Stimulated activated CD8-positive, alpha-beta memory T cell treated with anti-CD3 and anti-CD28 coated beads, Interleukin-7, amount 100 ng/mL, for 4 hours (primary cell): ENCODE measurements around the gene MED23.
"Not testable (repeated sequence)": the region's sequence is repeated elsewhere in the genome, so short reads cannot be mapped to it uniquely, and the experiment has no call there.

ENCODE experiments used
- DNase-seq, 2 donors: peaks; one replicate each; pipeline ENCODE4 v3.0.0-alpha.2; 2020; ENCODE audit warnings: low read depth in 2 of 2

Gene MED23

DNA sequence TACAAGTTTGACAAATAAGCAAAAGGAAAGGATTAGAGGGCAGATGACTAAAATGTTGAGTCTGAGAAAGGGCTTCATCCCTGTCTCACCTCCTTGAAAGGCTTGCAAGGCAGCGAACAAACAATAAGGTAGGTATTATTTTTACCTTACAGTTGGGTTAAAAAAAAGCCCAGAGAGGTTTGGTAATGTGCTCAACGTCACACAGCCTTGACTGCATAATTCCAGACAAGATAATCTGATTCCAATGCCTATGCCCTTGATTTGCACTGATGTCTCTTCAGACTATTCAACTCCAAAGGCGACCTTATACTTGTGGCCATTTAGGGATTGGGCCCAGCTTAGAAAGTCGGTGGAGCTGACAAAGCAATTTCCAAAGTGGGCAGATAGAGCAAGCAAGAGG, 53.4 kb downstream of the MED23 start:
- DNase-seq: no peak

DNA sequence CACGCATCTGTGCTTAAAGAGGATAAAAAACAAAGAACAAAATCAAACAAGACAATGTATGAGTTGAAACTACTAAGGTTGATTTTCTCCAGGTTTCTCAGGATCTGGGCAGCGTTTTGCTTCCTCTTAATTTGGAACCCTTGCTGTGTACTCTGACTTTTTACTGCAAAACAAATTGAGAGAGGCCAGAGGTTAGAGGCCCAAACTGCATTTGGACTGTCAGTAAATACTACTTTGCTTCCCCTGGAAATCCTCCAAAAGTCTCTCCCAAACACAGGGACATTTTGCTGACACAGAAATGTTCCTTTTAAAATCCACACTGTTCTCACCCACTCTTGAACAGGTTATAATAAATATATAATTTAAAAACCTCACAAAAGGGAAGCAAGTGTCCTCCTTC, 53.9 kb downstream of the MED23 start:
- DNase-seq: no peak

DNA sequence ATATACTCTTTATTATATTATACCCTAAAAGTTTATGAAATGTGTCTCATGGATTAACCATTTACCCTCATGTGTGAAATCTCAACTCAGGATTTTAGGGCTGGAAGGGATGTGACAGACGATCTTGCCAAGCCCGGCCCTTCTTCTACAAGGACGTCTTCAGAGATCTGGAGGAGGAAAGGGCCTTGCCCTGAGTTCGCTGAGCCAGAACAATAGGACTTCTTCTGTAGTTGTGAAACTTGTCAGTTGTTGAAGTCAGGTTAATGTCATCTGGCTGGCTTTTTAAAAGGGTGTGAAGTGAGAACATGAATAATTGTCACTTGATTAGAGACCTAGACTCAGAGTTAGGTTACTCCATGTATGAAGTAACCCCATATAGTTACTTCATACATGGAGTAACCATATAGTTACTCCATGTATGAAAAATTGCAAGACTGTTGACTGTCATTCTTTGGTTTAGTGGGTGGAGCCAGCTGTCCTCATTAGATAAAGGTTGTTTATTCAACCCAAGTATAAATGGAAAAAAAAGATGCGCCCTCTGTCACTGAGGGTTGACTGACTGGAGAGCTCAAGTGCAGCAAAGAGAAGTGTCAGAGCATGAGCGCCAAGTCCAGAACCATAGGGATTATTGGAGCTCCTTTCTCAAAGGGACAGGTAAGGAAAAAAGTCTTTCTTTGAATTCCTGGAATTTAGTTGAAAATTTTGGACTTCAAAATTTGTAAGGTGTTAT, 55.2 kb downstream of the MED23 start, which contains the start of gene ARG1:
Gene ARG1 (plus strand): TSS at position 541 of the 730 bp plus-strand sequence. CDS start 57 bp downstream, at position 598.
- DNase-seq: no peak

DNA sequence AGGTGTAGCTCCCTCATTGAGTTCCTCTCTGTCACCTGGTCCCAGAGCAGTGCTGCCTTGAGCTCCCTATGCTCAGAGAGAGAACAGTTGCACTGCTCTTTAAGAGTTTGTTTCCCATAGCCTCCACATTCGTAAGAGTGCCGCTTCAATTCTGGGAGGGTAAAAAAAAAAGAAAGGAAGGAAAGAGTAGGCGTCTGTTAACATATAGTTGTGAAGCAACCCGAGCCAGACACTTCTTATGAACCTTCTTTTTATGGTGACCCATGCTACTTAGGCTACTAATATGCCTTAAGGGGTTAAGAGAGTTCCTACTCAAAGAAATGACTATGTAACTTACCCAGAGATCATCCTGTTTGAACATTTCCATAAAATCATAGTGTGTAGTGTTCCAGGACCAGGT, 59.3 kb downstream of the MED23 start:
- DNase-seq: no peak

DNA sequence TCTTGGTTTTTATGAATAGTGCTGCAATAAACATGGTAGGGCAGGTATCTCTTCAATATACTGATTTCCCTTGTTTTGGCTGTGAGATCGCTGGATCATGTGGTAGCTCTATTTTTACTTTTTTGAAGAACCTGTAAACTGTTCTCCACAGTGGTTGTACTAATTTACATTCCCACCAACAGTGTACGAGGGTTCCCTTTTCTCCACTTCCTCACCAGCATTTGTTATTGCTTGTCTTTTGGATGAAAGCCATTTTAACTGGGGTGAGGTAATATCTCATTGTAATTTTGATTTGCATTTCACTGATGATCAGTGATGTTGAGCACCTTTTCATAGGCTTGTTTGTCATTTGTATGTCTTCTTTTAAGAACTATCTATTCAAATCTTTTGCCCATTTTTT, 63.0 kb downstream of the MED23 start:
- DNase-seq: no peak

DNA sequence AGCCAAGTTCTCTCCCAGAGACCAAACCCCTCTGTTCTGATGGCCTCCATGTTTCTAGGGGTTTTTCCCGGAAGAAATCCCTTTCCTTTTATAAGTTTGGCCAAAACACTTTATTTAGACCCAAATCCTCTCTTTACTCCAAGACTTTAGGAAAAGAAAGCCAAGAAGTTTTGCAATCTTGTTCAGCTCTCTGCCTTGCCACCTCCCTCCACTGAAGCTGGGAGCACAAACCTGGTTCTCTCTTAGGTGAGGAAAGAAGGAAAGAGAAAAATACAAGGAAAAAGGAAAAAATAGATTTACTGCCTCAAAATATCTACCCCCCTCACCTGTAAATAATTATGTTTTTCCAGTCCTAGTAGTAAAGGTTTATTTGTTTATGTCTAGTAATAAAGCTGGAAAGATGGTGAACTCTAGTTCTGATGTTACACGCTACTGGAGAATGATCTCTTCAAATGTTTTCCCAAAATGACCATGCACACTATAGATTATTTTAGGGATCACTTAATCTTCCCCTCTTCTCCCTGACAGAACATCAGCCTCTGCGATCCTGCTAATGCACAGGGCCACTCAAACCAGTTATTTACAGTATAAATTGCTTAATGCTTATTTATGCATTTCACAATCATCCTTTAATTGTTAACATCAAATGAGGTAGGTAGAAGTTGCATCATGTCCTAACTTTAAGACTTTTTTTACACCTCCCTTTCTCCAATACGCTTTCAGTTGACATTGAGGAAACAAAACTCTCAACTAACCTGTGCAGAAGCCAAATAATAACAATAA, 65.9 kb downstream of the MED23 start:
- DNase-seq: no peak

DNA sequence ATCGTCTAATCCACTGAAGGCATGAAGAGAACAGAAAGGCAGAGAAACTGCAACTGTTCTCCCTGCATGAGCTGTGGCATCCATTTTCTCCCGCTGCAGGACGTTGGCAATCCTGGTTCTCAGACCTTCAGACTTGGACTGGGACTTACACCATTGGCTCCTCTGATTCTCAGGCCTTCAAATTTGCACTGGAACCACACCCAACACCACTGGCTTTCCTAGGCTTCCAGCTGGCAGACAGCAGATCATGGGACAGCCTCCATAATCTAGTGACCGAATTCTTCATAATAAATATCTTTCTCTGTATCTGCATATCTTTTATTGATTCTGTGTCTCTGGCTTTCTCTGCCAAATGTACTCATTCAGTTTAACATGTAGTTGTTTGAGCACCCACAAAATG, 69.1 kb downstream of the MED23 start:
- DNase-seq: no peak

DNA sequence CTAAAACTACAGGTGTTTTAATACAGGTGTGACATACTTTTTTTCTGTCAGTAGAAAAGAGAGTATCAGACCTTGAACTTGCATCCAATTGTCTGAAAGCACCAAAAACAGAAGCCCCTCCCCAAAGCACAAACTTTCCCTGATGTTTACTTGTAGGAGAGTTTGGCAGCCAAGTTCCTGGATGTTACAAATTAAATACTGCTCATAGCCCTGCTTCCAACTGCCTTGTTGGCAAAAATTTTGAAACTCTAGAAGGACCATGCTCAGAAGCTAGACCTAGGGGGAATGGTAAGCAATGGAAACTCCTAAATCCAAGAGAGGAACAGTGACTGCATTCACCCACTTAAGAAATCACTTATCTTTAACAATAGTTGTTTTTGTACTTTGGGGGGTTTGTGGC, 72.0 kb downstream of the MED23 start:
- DNase-seq: no peak

DNA sequence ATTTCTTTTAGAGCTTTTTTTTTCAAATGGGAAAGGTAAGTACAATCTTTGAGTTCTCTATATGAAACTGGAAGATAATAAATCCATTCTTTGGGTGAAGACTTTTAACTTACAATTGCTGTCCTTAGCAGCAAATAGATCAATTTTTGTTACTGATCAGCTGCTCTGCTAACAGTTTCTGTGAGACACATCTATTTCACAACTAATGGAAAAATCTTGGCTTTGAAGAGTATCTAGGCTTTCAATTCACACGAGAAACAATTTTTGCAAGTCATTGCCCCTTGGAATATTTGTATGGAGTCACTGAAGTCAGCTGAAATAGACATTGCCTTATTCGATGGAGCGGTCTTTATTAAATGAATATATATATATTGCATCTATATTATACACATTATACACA, 75.5 kb downstream of the MED23 start:
- DNase-seq: no peak

DNA sequence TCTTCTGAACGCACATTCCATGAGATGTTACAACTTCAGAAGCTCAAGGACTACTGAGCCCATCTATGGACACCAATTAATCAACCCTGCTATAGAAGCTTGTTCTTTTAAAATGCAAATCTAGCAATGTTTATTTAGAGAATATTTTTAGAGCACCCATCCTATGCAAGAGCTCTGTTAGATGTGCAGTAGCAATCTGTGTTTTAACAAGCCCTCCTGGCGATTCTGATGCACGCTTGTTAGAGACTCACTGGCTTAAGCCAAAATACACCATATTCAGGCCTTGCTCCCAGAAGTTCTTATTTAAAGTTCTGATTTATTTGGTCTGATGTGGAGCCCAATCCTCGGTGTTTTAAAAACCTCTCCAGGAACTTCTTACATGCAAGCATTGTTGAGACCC, 76.1 kb downstream of the MED23 start:
- no peak for DNase-seq

DNA sequence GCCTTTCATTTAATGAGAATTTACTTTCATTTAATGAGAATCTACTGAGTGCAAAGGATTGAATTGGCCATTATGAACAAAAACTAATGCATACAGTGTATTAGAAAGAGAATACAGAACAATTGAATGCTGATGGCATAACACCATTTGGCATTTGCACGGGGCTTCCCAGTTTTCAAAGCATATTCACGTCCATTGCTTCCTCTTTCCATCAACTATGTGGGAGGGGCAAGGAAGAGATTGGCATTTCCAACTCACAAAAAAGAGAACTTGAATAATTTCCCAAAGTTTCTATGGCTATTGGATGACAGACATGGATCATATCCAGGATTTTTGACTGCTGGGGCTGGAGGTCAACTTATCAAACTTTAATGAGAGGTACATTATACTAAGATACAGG, 78.2 kb downstream of the MED23 start:
- no peak for DNase-seq

DNA sequence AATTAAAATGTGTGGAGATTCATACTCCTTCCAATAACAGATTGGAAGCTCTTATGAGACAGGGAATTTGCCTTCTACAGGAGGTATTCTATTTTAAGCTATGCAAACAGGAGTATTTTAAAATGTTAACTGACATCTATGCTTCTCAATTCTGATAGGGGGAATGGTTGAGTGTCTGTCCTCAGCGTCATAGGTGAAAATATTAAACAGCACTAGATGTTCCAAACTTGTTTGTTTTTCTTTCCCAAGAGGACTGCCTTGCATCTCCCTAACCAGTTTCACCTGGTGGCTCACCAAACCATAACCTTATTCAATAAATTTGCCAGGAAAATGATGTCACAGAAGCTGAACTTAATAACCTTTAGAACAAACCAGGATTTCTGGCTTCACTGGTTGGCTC, 79.6 kb downstream of the MED23 start:
- no peak for DNase-seq

DNA sequence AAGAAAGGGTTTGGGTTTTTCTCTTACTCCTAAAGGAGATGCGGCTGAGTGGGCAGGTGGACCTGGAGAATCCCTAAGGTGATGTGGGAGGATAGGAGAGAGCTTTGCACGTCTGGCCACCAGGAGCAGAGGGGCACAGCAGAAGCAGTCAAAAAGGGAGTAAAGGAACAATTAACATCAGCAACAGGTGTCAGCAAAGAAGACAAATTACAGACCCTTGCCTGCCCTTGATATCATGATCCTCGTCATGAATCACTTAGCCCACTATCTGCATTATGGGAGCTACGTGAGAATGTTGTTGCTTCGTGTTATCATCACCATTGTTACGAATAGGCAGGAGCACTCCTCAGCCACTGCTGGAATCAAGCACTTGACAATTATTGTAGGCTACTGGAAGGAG, 80.6 kb downstream of the MED23 start:
- no peak for DNase-seq

DNA sequence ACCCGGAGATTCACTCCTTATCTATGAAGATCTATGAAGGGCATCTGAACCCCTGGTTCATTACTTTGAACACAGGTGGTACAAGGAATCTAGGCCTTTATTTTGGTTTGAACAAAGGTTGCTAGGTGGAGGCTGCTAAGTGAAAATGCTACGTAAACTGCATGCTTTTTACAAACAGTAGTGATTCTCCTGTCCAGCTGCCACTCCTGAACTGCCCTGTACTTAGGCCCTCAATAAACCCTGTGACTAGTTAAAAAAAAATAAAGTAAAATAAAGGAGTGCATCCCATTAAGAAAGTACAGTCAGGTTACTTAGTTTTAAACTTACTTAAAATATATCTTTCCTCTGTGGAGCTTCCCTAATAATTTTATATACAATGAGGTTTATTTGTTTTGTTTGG, 82.7 kb downstream of the MED23 start:
- DNase-seq: no peak

DNA sequence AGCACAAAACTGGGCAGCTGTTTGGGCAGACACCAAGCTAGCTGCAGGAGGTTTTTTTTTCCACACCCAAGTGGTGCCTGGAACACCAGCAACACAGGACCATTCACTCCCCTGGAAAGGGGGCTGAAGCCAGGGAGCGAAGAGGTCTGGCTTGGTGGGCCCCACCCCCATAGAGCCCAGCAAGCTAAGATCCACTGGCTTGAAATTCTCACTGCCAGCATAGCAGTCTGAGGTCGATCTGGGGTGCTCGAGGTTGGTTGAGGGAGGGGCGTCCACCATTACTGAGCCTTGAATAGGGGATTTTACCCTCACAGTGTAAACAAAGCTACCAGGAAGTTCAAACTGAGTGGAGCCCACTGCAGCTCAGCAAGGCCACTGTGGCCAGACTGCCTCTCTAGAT, 89.4 kb downstream of the MED23 start:
- DNase-seq: not testable (repeated sequence)

DNA sequence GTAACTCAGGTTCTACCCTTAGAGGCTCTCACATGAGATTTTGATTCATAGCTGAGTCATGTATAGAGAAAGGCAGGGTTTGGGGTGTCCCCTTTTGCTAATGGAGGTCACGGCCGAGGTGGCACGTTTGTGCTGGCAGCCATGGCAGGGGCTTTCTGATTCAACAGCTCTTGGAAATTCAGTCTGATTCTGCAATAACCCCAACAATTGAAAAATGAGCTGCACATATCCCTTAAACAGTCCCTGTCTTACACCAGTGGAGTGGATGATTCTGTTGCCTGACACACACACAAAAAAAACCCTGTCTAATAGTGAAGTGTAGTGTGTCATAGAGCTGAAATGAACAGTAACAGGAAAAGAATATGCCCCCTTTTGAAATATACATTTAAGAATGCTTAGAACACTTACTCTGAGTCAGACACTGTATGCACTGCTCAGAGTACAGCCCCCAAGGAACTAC, 95.4 kb downstream of the MED23 start:
- peak; percentile 22 to 54 for DNase-seq

DNA sequence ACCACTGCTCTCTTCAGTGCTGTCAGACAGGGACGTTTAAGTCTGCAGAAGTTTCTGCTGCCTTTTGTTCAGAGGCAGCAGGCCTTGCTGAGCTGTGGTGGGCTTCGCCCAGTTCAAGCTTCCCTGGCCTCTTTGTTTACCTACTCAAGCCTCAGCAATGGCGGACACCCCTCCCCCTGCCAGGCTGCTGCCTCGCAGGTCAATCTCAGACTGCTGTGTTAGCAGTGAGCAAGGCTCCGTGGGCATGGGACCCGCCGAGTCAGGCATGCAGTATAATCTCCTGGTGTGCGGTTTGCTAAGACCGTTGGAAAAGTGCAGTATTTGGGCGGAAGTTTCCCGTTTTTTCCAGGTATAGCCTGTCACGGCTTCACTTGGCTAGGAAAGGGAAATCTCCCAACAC, 96.4 kb downstream of the MED23 start:
- DNase-seq: not testable (repeated sequence)

DNA sequence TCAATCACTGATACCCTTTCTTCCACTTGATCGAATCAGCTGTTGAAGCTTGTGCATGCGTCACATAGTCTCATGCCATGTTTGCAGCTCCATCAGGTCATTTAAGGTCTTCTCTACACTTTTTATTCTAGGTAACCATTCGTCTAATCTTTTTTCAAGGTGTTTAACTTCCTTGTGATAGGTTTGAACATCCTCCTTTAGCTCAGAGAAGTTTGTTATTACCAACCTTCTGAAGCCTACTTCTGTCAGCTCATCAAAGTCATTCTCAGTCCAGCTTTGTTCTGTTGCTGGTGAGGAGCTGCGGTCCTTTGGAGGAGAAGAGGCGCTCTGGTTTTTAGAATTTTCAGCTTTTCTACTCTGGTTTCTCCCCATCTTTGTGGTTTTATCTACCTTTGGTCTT, 97.1 kb downstream of the MED23 start:
- DNase-seq: not testable (repeated sequence)

DNA sequence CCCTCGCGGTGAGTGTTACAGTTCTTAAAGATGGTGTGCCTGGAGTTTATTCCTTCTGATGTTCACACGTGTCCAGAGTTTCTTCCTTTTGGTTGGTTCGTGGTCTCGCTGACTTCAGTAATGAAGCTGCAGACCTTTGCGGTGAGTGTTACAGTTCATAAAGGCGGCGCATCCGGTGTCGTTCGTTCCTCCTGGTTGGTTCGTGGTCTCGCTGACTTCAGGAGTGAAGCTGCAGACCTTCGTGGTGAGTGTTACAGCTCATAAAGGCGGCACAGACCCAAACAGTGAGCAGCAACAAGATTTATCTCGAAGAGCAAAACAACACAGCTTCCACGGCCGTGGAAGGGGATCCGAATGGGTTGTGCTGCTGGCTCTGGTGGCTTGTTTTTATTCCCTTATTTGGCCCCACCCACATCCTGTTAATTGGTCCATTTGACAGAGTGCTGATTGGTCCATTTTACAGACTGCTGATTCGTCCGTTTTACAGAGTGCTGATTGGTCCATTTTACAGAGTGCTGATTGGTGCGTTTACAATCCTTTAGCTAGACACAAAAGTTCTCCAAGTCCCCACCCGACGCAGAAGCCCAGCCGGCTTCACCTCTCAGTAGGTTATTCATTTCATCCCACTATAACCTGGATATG, 103.2 kb downstream of the MED23 start:
- no peak for DNase-seq

DNA sequence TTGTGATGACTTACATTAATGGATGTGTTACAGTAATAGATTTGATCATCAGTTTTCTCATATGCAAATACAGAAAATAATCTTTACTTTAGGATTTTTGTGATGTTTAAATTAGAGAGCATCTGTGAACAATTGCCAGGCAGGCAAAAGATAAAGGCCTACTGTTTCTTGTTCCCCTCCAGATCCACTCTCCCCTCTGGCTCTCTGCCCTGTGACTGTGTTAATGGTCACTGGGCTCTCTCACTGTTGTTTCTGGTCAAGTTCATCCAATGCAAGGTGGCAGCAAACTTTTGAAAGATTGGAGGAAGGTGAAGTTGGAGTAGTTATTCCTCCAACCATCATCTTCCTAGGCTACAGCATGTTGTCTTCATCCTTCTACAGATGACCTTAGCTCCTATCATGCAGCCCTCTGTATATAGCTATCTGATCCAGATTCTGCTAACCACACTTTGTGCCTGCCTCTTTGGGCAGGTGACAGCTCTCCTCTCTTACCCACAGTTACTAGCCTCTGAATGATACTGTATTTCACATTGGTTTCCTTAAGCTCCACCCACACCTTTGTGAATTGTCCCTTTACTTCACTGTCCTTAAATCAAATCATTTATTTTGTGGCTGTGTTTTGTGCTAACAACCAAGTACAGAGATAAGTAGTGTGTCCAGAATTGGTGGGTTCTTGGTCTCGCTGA, 103.9 kb downstream of the MED23 start:
- no peak for DNase-seq
